Measurements from ENCODE around the gene GPR183.

DNA sequence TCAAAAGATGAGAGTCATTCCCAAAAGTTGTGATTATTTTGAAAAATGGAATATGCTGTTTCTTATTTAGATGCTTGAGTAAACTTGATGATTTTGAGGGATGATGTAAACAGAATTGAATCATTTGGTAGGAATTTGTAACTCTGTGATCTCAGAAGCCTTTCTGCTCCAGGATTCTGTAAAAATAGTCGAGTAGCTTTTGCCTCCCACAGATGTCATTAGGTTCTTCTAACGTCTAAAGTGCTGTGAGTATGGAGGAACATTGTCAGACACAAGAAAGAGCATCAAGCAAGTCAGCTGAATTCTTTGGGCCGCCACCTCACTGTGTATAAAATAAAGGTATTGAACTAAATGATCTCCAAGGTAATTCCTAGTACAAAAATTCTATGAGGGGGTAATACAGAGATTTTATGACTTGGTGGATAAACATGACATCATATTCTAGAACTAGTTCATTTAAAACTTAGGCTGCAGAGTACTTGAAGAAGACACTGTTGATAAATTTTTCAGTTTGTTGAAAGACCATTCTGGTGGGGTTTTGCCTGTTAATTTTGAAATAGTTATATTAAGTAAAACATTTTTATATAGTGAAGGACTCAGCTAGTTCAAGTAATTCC is 1.4 kb upstream of the GPR183 start:
- no peak for TF ChIP-seq SUZ12 (IDR thresholded peaks at IDR 0.05)
- no peak for TF ChIP-seq L3MBTL2 (conservative IDR thresholded peaks at IDR 0.05)
- TF ChIP-seq FOXM1 (IDR thresholded peaks at IDR 0.05; ENCODE audit: borderline replicate concordance) = no peak
- TF ChIP-seq, protein P1, sequence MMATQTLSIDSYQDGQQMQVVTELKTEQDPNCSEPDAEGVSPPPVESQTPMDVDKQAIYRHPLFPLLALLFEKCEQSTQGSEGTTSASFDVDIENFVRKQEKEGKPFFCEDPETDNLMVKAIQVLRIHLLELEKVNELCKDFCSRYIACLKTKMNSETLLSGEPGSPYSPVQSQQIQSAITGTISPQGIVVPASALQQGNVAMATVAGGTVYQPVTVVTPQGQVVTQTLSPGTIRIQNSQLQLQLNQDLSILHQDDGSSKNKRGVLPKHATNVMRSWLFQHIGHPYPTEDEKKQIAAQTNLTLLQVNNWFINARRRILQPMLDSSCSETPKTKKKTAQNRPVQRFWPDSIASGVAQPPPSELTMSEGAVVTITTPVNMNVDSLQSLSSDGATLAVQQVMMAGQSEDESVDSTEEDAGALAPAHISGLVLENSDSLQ (IDR thresholded peaks at IDR 0.05) = no peak
- no peak for TF ChIP-seq SP1 (IDR thresholded peaks at IDR 0.05)
- TF ChIP-seq NFRKB (IDR thresholded peaks at IDR 0.05) = no peak
- no peak for TF ChIP-seq HDGF (IDR thresholded peaks at IDR 0.05; ENCODE audit: borderline replicate concordance)
- no peak for TF ChIP-seq LEF1 (IDR thresholded peaks at IDR 0.05; ENCODE audit: borderline replicate concordance)

Data from HEK293T (cell line).